H1 (cell line): ENCODE results near the gene TMEM18. TPM values are rescaled to one million over a fixed set of nuclear protein-coding genes. Genes with fewer than 3 reads are reported as not detected.

Experiments used
- CTCF ChIA-PET: fragments of 300-600 bp; sonication (Branson Sonifier 250); formaldehyde crosslinking; loops from one replicate; lab custom pipeline; 2021; ENCODE audit not compliant: partially characterized antibody; lab: Charles Lee
- POLR2A ChIA-PET: fragments of 300-600 bp; sonication (Branson Sonifier 250); formaldehyde crosslinking; loops from one replicate; lab custom pipeline; 2021; ENCODE audit warnings: inconsistent platforms; ENCODE audit not compliant: partially characterized antibody; lab: Charles Lee
- DNase-seq, 2 experiments: peaks; one replicate each; pipeline versions ENCODE4 v3.0.0 to v3.0.0-alpha.2; 2010 to 2022; ENCODE audit warnings: low spot score in 2 of 2, low read depth in 1 of 2, mixed read lengths in 1 of 2
- FAIRE-seq: peaks from 2 replicates; lab custom pipeline; 2011; peaks lifted over from hg19 to GRCh38; lab: Jason Lieb, UNC
- H2AFZ ChIP-seq: 2 replicates; pipeline ENCODE4 v1.8.1; 2012; ENCODE audit warnings: low read length, inconsistent platforms
- H2AK5ac ChIP-seq: 2 replicates; pipeline ENCODE4 v1.6.1; 2013; ENCODE audit warnings: low read depth, low read length
- H2BK120ac ChIP-seq: replicated peaks from 2 replicates; pipeline ENCODE3; 2013; ENCODE audit warnings: low read depth, low read length, inconsistent platforms
- H2BK12ac ChIP-seq: 2 replicates; pipeline ENCODE4 v1.6.1; 2013; ENCODE audit warnings: low read depth, low read length
- H2BK15ac ChIP-seq: 2 replicates; pipeline ENCODE4 v1.6.1; 2013; ENCODE audit warnings: low read length
- H2BK20ac ChIP-seq: 2 replicates; pipeline ENCODE4 v1.6.1; 2013; ENCODE audit warnings: low read length
- H2BK5ac ChIP-seq: 2 replicates; pipeline ENCODE4 v1.6.1; 2013; ENCODE audit warnings: low read depth, low read length
- H3K14ac ChIP-seq: 2 replicates; pipeline ENCODE4 v1.6.1; 2013; ENCODE audit warnings: inconsistent platforms; ENCODE audit not compliant: insufficient read length
- H3K18ac ChIP-seq: 2 replicates; pipeline ENCODE4 v1.6.1; 2013; ENCODE audit warnings: low read length; ENCODE audit errors: extremely low read depth
- H3K23ac ChIP-seq: 2 replicates; pipeline ENCODE4 v1.6.1; 2013; ENCODE audit warnings: inconsistent platforms; ENCODE audit not compliant: insufficient read length
- H3K23me2 ChIP-seq: 2 replicates; pipeline ENCODE4 v1.6.1; 2013; ENCODE audit warnings: low read depth, low read length
- H3K27ac ChIP-seq: 2 replicates; pipeline ENCODE4 v1.6.1; 2011; ENCODE audit warnings: low read depth, low read length, inconsistent platforms
- H3K27me3 ChIP-seq, 4 experiments: replicated peaks in 1 of 4; 1 replicate in 1 of 4; 2 replicates in 3 of 4; pipeline versions ENCODE4 v1.6.1 to v1.8.1; 2011 to 2013; ENCODE audit warnings: low read length in 3 of 4, mild to moderate bottlenecking in 3 of 4, inconsistent platforms in 2 of 4, mixed read lengths in 2 of 4, moderate library complexity in 1 of 4; ENCODE audit not compliant: control insufficient read depth in 3 of 4, insufficient read depth in 3 of 4; ENCODE audit errors: extremely low read depth in 1 of 4
- H3K36me3 ChIP-seq, 4 experiments: 2 replicates each; pipeline versions ENCODE4 v1.6.1 to v1.8.1; 2011 to 2013; ENCODE audit warnings: mild to moderate bottlenecking in 4 of 4, low read length in 3 of 4, moderate library complexity in 2 of 4, control low read depth in 1 of 4, inconsistent platforms in 1 of 4; ENCODE audit not compliant: insufficient read depth in 4 of 4, control insufficient read depth in 2 of 4
- H3K4ac ChIP-seq: replicated peaks from 2 replicates; pipeline ENCODE3; 2013; ENCODE audit warnings: low read length, low read depth, mixed read lengths, inconsistent platforms; ENCODE audit not compliant: insufficient read length
- H3K4me1 ChIP-seq, 4 experiments: replicated peaks in 1 of 4; 1 replicate in 1 of 4; 2 replicates in 3 of 4; pipeline versions ENCODE4 v1.6.1 to v1.8.1; 2011 to 2013; ENCODE audit warnings: low read length in 3 of 4, inconsistent platforms in 2 of 4, mixed read lengths in 1 of 4; ENCODE audit not compliant: insufficient read depth in 4 of 4, control insufficient read depth in 3 of 4
- H3K4me2 ChIP-seq, 2 experiments: 2 replicates each; pipeline versions ENCODE4 v1.6.1 to v1.8.1; 2011 to 2013; ENCODE audit warnings: low read depth in 2 of 2, low read length in 2 of 2, control low read depth in 1 of 2, inconsistent platforms in 1 of 2, mild to moderate bottlenecking in 1 of 2; ENCODE audit not compliant: insufficient read depth in 1 of 2
- H3K4me3 ChIP-seq, 4 experiments: fragments of 200-600, 300-600 bp in 1 of 4; sonication (generic), shearing (Covaris generic), sonication (Bioruptor Twin) in 1 of 4; 2 replicates each; pipeline versions ENCODE4 v1.5.1 to v1.8.1; 2011 to 2016; ENCODE audit warnings: low read length in 4 of 4, low read depth in 3 of 4, control low read depth in 2 of 4, inconsistent platforms in 2 of 4, mild to moderate bottlenecking in 2 of 4, mixed read lengths in 1 of 4, moderate library complexity in 1 of 4; ENCODE audit not compliant: insufficient read depth in 2 of 4; ENCODE audit errors: extremely low read depth in 1 of 4
- H3K56ac ChIP-seq: replicated peaks from 2 replicates; pipeline ENCODE3; 2013; ENCODE audit warnings: low read depth, mild to moderate bottlenecking, mixed read lengths, low read length, inconsistent platforms; ENCODE audit not compliant: insufficient read length
- H3K79me1 ChIP-seq: 2 replicates; pipeline ENCODE4 v1.6.1; 2013; ENCODE audit warnings: low read depth, low read length, control low read depth
- H3K79me2 ChIP-seq, 2 experiments: 2 replicates each; pipeline versions ENCODE4 v1.6.1 to v1.8.1; 2012 to 2013; ENCODE audit warnings: low read length in 2 of 2, mild to moderate bottlenecking in 2 of 2, inconsistent platforms in 1 of 2; ENCODE audit not compliant: insufficient read depth in 2 of 2, control insufficient read depth in 1 of 2
- H3K9ac ChIP-seq, 4 experiments: replicated peaks in 1 of 4; 1 replicate in 1 of 4; 2 replicates in 3 of 4; pipeline versions ENCODE4 v1.6.1 to v1.8.1; 2011 to 2013; ENCODE audit warnings: low read depth in 3 of 4, low read length in 3 of 4, control low read depth in 2 of 4, mild to moderate bottlenecking in 2 of 4, moderate library complexity in 2 of 4, inconsistent platforms in 1 of 4; ENCODE audit errors: extremely low read depth in 1 of 4
- H3K9me3 ChIP-seq, 2 experiments: 2 replicates each; pipeline versions ENCODE4 v1.6.1 to v1.8.1; 2012 to 2013; ENCODE audit warnings: mild to moderate bottlenecking in 2 of 2, moderate library complexity in 2 of 2, control low read depth in 1 of 2, inconsistent platforms in 1 of 2, low read depth in 1 of 2, low read length in 1 of 2, mixed read lengths in 1 of 2; ENCODE audit not compliant: insufficient read depth in 2 of 2
- H4K20me1 ChIP-seq, 2 experiments: replicated peaks in 1 of 2; 2 replicates each; pipeline versions ENCODE3 to v1.8.1; 2011 to 2013; ENCODE audit warnings: inconsistent platforms in 2 of 2, low read length in 2 of 2, mild to moderate bottlenecking in 1 of 2; ENCODE audit not compliant: insufficient read depth in 2 of 2, control insufficient read depth in 1 of 2
- H4K5ac ChIP-seq: 2 replicates; pipeline ENCODE4 v1.6.1; 2013; ENCODE audit warnings: low read length, low read depth, mixed read lengths, inconsistent platforms; ENCODE audit not compliant: insufficient read length
- H4K8ac ChIP-seq: 2 replicates; pipeline ENCODE4 v1.8.0; 2013; ENCODE audit warnings: mild to moderate bottlenecking, moderate library complexity, low read length, inconsistent platforms; ENCODE audit not compliant: insufficient read depth; ENCODE audit errors: extremely low read depth
- H4K91ac ChIP-seq: replicated peaks from 2 replicates; pipeline ENCODE3; 2013; ENCODE audit warnings: low read length, mixed read lengths, inconsistent platforms; ENCODE audit not compliant: insufficient read length
- CBX5 ChIP-seq: fragments of 300-800, 300-1000 bp; sonication (generic); IDR thresholded peaks from 2 replicates; pipeline ENCODE4 v1.7.1; 2016; ENCODE audit warnings: antibody characterized with exemption, low read length, low read depth
- CBX8 ChIP-seq: fragments of 300-800, 300-1000 bp; sonication (generic); IDR thresholded peaks from 2 replicates; pipeline ENCODE4 v1.7.1; 2016; ENCODE audit warnings: low read depth, low read length, borderline replicate concordance
- EP300 ChIP-seq, 2 experiments: IDR thresholded peaks; 1 replicate in 1 of 2; 2 replicates in 1 of 2; pipeline ENCODE4 v1.6.1; 2011 to 2012; ENCODE audit warnings: low read depth in 2 of 2, low read length in 2 of 2, mild to moderate bottlenecking in 2 of 2, borderline replicate concordance in 1 of 2, inconsistent platforms in 1 of 2, moderate library complexity in 1 of 2
- EZH2 ChIP-seq: fragments of 200-600 bp; sonication (generic); IDR thresholded peaks from 2 replicates; pipeline ENCODE4 v1.7.1; 2012; ENCODE audit warnings: low read depth, mild to moderate bottlenecking, moderate library complexity, low read length, inconsistent platforms; ENCODE audit not compliant: severe bottlenecking
- FOSL1 ChIP-seq: IDR thresholded peaks from 2 replicates; pipeline ENCODE4 v1.6.1; 2011; ENCODE audit warnings: mild to moderate bottlenecking, low read depth, low read length, moderate library complexity; ENCODE audit not compliant: insufficient read depth
- MAFK ChIP-seq: IDR thresholded peaks from 2 replicates; pipeline ENCODE4 v1.6.1; 2012; ENCODE audit warnings: low read depth, mild to moderate bottlenecking, improper control_type of control experiment, low read length
- NRF1 ChIP-seq: IDR thresholded peaks from 2 replicates; pipeline ENCODE4 v1.6.1; 2011; ENCODE audit warnings: mild to moderate bottlenecking, low read depth, low read length, improper control_type of control experiment
- RAD21 ChIP-seq, 2 experiments: IDR thresholded peaks in 1 of 2; conservative IDR thresholded peaks in 1 of 2; 2 replicates each; pipeline ENCODE4 v1.6.1; 2011; ENCODE audit warnings: low read depth in 2 of 2, low read length in 2 of 2, improper control_type of control experiment in 1 of 2, inconsistent platforms in 1 of 2, mild to moderate bottlenecking in 1 of 2, moderate library complexity in 1 of 2
- SAP30 ChIP-seq: fragments of 300-600 bp; sonication (generic); IDR thresholded peaks from 2 replicates; pipeline ENCODE4 v1.7.1; 2012; ENCODE audit warnings: low read length, moderate library complexity, mild to moderate bottlenecking, inconsistent platforms; ENCODE audit not compliant: insufficient read depth, insufficient replicate concordance
- SP2 ChIP-seq: IDR thresholded peaks from 2 replicates; pipeline ENCODE4 v1.6.1; 2012; ENCODE audit warnings: mild to moderate bottlenecking, low read length, inconsistent platforms
- SUZ12 ChIP-seq: fragments of 200-600 bp; sonication (generic); IDR thresholded peaks from 2 replicates; pipeline ENCODE4 v1.6.1; 2012; ENCODE audit warnings: mild to moderate bottlenecking, inconsistent platforms, low read length, moderate library complexity, mixed read lengths
- TAF1 ChIP-seq: IDR thresholded peaks from 2 replicates; pipeline ENCODE4 v1.6.1; 2011; ENCODE audit warnings: mild to moderate bottlenecking, low read depth, low read length
- polyA plus RNA-seq, 7 experiments: library from polyadenylated mRNA; depleted of rRNA in 3 of 7; stranded (reverse) in 5 of 7; unstranded in 2 of 7; fragments of >200 nt in 5 of 7; fragments of 200-250 nt in 2 of 7; gene quantifications; 1 replicate in 5 of 7; 2 replicates in 1 of 7; 4 replicates in 1 of 7; pipeline versions ENCODE4 v1.2.1 to v1.2.3, GENCODE V29; 2011 to 2013; ENCODE audit warnings: missing spikeins in 2 of 7, mixed read lengths in 2 of 7
- total RNA-seq: library from RNA; stranded (reverse); fragmentation: NEBNext Ultra II Directional; extraction: Animal tissue kit (Norgen Biotek cat#: 25700); gene quantifications from 2 replicates; pipeline ENCODE4 v1.2.1, GENCODE V29; 2021
- TF ChIP-seq, protein P1 (sequence below): IDR thresholded peaks from 2 replicates; pipeline ENCODE4 v1.6.1; 2012; ENCODE audit warnings: inconsistent platforms

The TMEM18 gene
- total and polyA plus RNA-seq, 2 of the 8 experiments (the other 6 are each of a cell fraction or from before 2014, with no cell fraction given): 22.4 to 27.1 TPM

DNA sequence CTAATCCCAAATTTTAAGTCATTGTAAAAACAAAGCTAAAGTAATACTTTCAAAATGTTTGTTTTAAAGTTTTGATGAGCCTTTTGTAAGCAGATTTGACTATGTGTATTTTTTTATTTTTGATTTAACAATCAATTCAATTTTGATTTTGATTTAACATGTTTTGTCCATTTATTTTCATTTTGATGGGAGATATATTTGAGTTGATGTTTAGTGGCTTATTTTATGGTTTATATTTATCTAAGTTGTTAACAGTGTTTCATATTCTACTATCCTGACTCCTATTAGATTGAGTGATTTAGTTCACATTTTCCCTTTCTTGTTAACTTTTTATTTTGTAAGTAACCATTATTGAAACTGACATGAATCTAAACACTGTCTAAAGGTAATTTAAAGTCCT lies 44.7 kb downstream of the TMEM18 start:
- Histone ChIP-seq H2BK15ac (no peak overlapping the region), H4K5ac (no peak overlapping the region), H4K20me1 (no peaks in the 10 kb centered on the region), H3K79me1 (no peaks in the 10 kb centered on the region), H3K4me1 (no peaks in the 10 kb centered on the region), H2AFZ (no peak overlapping the region), H2BK12ac (no peak overlapping the region), H3K14ac (no peak overlapping the region), H4K8ac (no peak overlapping the region), H2BK20ac (no peak overlapping the region), H3K18ac (no peak overlapping the region), H3K4me2 (no peak overlapping the region), H3K4me3 (no peak overlapping the region), H2AK5ac (no peak overlapping the region), H4K91ac (no peak overlapping the region), H3K36me3 (peaks cover 0 to 8% (median 0%) of the 10 kb centered on the region in 4 experiments; a peak in 1 of 8 replicates), H3K23ac (no peak overlapping the region), H3K9me3 (peaks cover 0 to 11% of the 10 kb centered on the region in 2 experiments; a peak in 3 of 4 replicates), H3K27ac (no peak overlapping the region), H3K23me2 (no peaks in the 10 kb centered on the region), H3K56ac (no peak overlapping the region), H2BK5ac (no peak overlapping the region), H2BK120ac (no peak overlapping the region), H3K4ac (no peak overlapping the region), H3K79me2 (no peaks in the 10 kb centered on the region), H3K27me3 (peaks cover 8 to 13% (median 11%) of the 10 kb centered on the region in 4 experiments), H3K9ac (no peak overlapping the region)
- DNase-seq (no peak), FAIRE-seq (no peak)
- POLR2A ChIA-PET: interaction anchor here (0.7 kb wide), 1 partner anchor 31 kb away, joined by 3 read pairs; no protein-coding TSS in a partner anchor
- CTCF ChIA-PET: interaction anchor here (0.8 to 0.9 kb wide), 2 partner anchors 33 to 103 kb away, joined by 3 read pairs; no protein-coding TSS in a partner anchor
- TF ChIP-seq EP300 (IDR thresholded peaks at IDR 0.05; ENCODE audit: borderline replicate concordance in 1 of 2, low read depth in 2 of 2, low read length in 2 of 2) (no peak), NRF1 (no peak), SUZ12 (no peak), SP2 (no peak), FOSL1 (no peak), CBX5 (no peak), RAD21 (IDR thresholded peaks at IDR 0.05 in 1 of 2, conservative IDR thresholded peaks at IDR 0.05 in 1 of 2; ENCODE audit: low read depth in 2 of 2, low read length in 2 of 2) (no peak), TAF1 (no peak), CBX8 (no peak), MAFK (no peak), SAP30 (no peak), EZH2 (no peak)
- TF ChIP-seq, protein P1, sequence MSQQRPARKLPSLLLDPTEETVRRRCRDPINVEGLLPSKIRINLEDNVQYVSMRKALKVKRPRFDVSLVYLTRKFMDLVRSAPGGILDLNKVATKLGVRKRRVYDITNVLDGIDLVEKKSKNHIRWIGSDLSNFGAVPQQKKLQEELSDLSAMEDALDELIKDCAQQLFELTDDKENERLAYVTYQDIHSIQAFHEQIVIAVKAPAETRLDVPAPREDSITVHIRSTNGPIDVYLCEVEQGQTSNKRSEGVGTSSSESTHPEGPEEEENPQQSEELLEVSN: no peak
